GM18508 (cell line): ENCODE measurements around the gene KIF23.
"Not testable (repeated sequence)": the region's sequence is repeated elsewhere in the genome, so short reads cannot be mapped to it uniquely, and the experiment has no call there.

Source experiments
- ATAC-seq: cut with Tn5 transposase; IDR thresholded peaks from one replicate; pipeline ENCODE4 v1.9.1; 2021; ENCODE audit warnings: moderate number of reproducible peaks; ENCODE audit not compliant: insufficient read depth, unreplicated experiment

KIF23 gene

DNA sequence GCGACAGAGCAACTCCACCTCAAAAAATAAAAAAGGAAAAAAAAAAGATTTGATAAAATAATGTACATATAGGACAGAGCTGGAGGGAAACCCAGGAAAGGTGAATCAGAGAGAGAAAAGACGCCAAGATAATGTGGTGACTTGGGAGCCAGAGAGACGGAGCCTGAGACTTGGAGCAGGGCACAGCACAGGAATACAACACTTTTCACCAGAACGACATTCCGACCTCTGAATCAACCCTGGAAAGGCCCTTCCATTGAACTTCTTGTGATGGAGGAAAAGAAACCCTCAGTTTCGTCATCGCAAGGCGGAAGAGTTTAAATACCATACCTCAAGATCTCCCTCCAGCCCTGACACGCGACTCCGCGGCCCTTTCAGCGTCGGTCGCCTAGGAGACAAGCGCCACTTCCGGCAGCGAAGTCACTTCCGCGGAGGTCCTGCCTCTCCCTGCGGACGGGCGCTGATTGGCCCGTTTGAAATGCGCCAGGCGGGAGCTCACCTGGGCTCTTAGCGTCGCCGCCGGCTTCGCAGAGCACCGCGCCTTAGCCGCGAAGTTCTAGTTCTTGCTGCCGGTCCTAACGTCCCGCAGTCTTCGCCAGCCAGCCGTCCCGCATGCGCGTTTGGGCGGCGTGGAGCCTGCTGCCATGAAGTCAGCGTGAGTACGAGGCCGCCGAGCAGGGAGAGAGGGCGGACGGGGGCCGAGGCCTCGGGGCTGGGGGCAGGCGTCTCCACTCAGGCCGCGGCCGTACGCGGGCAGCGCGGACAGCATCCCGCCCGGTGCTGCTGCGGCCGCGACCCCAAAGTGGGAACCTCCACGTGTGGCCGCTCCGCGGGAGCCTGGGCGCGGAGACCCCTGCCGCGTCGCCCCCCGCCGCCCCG lies at the start of gene KIF23:
Gene KIF23, plus strand, starts transcription at position 528 of the 879 bp plus-strand sequence. Its CDS starts 117 bp downstream, at position 645.
- ATAC-seq: peak; percentile 47

DNA sequence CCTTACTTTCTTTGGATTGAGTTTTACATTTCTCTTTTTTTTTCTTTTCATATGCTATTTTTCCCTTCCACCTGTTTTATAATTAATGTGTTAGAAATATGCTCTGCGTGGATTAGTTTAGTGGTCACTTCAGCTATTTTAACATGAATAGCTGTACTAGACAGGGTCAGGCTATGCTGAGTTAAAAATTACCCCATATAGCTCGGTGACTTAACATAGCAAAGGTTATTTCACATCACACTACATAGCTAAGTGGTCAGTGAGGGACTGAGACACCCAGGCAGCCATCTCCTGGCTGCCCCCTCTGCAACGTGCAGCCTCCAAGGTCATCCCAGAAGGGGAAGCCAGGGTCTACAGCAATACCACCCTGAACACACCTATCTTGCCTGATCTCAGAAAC lies 46.9 kb upstream of the KIF23 start:
- no peak for ATAC-seq

DNA sequence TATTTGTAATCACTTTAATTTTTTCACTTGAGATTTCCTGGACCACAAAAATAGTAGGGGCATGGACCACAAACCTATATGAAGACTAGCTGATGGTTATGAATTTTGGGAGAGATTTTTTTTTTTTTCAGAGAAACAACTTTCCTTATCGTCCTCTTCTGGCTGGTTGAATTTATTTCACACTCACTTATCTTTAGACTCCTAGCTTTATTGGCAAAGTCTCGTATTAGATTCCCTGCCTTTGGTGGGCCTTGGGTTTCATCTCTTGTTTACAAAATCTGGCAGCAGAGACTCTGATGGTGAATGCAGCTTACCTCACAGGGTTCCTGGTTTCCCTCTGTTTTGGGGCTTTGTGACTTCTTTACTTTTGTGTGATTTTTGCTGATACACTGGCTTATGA lies 44.5 kb upstream of the KIF23 start:
- ATAC-seq: no peak

DNA sequence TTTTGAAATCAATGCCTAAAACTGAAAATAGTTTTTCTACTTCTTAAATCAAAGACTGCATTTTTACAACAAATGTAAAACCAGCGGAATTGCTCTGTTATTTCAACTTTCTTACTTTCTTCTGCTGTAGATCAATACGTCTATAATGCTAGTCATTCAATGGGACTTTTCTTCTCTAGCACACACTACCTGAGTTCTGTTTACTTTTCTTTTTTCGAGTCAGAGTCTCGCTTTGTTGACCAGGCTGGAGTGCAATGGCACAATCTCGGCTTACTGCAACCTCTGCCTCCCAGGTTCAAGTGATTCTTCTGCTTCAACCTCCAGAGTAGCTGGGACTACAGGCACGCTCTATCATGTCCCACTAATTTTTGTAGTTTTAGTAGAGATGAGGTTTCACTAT lies 40.7 kb upstream of the KIF23 start:
- ATAC-seq: no peak

DNA sequence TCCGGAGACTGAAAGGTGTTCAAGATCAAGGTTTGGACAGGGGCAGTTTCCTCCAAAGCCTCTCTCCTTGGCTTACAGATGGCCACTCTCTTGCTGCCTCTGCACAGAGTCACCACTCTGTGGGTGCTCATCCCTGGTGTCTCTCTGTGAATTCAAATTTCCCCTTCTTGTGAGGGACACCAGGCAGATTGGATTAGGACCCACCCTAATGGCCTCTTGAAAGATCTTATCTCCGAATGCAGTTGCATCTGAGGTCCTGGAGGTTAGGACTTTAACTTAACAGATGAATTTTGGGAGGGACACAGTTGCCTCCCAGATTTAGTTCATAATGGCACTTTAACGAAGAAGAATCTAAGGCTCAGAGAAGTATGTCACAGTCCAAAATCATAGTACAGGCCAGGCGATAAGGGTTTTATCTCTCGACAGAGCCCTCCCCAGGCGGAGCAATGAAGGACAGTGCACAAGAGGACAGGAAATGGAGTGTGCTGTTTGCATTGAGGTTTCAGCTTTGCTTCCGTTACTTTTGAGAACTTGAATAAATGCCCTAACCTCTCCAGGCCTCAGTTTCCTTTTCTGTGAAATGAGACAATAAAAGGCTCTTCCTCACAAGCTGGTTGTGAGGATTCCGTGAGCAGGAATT lies 38.9 kb upstream of the KIF23 start:
- ATAC-seq: no peak

DNA sequence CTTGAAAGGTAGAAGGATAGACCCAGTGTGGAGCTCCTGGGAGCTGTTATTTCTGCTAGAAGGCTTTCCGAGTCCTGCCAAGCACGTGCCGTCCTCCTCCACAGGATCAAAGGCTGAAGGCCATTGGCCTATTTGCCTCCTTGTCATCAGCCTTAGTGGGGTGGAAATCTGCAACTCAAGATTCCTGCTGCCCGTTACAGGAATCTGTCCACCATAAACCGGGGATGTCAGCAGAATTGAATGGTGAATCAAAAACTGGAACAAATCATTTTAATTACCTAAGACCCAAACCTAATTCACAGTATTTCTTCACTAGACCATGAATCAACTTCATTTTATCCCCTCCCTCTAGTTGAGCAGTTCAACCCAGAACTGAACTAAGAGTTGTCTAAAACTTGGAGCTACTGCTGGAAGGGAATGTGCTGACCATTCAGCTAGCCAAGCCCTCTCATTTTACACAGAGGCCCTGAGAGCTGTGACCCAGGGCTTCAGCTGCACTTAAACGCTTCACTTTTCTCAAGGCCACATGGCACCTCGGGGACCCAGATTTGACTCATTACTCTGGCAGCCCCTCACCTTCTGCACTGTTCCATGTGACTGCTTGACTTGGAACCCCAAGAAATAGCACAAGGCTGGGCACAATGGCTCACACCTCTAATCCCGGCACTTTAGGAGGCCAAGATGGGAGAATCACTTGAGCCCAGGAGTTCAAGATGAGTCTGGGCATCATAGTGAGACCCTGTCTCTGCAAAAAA lies 36.8 kb upstream of the KIF23 start:
- ATAC-seq: no peak

DNA sequence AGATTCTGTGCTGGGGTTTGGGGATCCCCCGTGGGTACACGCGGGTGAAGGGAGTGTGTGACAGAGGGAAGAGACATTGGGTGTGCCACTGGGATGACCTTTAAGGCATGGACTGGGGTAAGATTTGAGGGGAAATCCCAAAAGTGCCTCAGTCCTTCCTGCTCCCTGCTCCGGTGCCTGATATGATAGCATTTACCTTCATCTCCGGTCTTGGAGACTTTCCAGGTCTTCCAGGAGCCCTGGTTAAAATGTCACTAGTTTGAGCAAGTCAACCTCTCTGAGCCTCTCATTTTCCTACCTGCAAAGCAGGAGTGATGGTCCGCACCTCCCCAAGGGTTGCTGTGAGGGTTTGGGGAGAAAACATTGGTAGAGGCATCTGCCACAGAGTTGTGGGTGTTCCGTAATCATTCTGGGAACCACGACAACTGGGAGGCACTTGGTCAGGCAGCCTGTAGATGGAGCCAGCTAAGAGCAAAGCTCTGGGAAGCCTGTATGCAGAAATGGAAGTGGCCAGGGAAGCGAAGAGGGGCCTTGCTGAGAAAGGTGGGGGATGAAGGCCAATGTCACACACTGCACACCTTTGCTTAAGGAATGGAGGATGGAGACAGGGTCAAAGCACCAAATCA lies 33.9 kb upstream of the KIF23 start:
- no peak for ATAC-seq

DNA sequence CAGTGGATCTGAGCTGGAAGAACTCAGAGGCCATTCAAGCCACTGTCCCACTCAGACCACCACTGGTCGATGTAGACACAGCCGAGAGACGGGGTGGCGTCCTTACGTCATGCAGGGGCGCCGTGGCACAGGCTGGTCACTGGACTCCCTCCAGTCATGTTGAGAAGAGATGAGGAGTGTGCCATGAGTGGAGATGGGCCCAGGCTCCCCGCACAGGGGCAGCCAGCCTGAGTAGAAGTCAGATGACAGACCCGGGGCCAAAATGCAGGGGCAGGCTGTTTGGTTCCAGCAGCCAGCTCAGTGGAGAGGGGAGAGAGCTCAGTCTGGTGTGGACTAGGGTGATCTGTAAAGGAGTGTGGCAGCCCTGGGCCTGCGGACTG lies 33.4 kb upstream of the KIF23 start:
- ATAC-seq: no peak

DNA sequence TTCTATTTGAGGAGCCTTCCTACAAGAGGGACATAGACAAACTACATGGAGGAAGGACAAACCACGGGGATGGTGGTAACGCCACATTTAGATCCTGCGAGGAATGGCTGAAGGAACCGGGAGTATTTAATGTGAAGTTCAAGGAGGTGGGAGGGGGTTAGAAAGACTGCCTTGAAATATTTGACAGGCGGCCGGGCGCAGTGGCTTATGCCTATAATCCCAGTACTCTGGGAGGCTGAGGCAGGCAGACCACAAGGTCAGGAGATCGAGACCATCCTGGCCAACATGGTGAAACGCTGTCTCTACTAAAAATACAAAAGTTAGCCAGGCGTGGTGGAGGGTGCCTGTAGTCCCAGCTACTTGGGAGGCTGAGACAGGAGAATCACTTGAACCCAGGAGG lies 32.0 kb upstream of the KIF23 start:
- ATAC-seq: not testable (repeated sequence)

DNA sequence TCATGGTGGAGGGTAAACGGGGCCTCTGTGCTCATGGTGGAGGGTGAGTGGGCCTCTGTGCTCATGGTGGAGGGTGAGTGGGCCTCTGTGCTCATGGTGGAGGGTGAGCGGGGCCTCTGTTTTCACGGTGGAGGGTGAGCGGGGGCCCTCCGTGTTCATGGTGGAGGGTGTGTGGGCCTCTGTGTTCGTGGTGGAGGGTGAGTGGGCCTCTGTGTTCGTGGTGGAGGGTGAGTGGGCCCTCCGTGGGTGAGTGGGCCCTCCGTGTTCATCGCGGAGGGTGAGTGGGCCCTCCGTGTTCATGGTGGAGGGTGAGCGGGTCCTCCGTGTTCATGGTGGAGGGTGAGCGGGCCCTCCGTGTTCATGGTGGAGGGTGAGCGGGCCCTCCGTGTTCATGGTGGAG lies 30.1 kb upstream of the KIF23 start:
- ATAC-seq: not testable (repeated sequence)

DNA sequence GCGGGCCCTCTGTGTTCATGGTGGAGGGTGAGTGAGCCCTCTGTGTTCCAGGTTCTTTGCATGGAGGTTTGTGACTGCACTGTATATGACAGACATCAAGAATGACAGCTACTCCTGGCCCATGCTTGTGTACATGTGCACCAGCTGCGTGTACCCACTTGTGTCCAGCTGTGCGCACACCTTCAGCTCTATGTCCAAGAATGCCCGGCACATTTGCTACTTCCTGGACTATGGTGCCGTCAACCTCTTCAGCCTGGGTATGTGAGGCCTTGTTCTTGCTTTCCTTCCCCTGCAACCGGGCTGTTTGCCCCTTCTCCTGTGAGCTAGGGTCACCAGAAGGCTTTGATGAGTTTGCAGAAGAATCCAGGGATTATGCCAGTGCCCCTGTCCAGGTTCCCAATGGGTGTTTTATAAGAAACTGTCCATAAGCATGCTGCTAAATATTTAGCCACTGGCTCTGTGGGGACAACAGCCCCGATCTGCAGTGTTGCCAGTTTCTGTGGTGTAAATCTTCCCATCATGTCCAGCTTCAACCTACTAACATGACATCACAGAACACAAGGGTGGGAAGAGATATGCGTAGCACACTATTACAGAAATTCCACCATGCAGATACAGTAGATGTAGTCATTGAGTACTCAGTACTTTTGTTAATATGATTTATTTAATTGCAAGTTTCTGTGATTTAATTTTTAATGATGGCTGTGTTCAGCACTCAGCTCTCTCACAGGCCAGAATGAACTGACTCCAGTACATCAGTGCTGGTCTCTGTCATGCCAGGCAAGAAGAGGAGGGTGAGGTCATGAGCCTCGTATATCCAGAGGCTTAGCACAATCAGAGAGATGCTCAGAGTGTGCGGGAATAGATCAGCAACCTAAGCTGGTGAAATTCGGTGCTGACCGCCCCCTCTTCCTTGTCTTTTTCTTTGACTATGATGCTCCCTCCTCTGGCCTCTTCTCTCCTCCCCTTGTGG lies 29.2 kb upstream of the KIF23 start:
- ATAC-seq: no peak

DNA sequence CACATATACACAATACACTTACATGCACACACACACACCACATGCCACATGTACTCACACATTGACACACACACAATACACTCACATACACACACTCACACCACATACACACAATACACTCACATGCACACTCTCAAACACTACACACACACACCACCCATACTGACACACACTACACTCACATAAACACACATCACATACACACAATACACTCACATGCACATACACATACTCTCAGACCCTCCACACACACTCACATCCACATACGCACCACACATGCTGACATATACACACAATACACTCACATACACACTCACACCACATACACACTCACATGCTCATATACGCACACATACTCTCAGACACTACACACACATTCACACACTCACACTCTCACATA lies 28.3 kb upstream of the KIF23 start:
- ATAC-seq: no peak

DNA sequence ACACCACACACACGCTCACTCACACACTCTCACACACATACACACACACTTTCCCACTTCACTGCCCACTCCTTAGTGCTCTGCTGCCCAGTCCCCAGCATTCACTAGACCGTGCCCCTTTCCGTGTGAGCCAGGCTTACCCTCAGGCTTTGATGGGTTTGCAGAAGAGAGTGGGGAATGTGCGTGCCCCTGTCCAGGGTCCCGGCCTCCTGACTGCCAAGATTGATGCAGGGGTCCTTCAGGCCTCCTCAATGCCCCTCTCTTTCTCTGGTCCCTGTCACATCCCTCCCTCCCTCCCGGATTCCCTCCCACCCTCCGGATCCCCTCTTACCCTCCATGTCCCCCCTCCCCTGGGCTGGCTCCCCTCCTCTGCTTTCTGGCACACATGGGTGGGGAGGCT lies 27.9 kb upstream of the KIF23 start:
- ATAC-seq: no peak

DNA sequence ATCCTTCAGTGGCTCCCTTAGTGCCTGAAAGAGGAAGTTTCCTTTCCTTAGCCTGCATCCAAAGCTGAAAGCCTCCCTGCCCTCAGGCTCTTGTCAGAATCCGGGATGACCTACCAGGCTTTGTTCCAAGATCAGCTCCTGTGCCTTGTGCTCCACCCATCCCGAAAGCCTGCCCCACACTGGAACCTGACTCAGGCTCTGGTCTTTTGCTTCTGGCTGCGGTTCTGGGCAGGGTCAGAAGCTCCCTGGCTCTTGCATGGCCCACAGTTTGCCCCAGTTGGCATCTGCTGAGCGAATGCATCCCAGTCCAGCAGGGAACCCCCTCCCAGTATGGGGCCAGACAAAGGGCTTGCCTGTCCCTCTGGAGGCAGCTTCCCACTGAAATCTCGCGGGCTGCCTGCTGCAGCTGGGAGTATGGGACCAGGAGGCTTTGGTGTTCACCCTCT lies 25.9 kb upstream of the KIF23 start:
- ATAC-seq: no peak

DNA sequence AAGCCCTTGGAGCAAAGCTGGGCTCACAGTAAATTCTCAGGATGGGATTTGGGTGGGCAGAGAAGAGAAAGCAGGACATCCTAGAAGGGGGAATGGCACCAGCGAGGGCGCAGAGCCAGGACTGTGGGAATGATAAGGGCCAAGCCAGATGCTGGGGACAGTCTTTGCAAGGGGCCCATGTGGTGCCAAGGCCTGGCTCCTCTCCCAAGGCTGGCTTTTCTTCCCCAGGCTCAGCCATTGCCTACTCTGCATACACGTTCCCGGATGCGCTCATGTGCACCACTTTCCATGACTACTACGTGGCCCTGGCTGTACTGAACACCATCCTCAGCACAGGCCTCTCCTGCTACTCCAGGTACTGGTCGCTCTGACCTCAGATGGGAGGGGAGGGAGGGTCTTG lies 24.7 kb upstream of the KIF23 start:
- ATAC-seq: no peak

DNA sequence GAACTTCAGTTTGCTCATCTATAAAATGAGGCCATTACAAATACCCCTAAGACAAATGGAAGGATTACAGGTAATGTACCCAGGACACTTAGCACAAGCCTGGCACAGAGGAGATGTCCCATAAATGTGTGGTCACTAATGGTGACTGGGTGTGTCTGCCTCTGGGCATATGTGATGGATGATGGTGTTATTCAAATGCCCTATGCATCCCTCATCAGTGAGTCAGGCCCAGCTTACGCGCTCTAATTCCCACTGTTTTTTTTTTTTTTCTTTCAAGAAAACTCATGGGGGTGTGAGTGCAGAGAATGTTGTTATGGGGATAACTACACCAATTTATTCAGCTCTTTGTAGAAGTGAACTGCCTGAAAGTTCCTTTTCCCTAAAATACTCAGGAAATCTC lies 23.6 kb upstream of the KIF23 start:
- ATAC-seq: no peak

DNA sequence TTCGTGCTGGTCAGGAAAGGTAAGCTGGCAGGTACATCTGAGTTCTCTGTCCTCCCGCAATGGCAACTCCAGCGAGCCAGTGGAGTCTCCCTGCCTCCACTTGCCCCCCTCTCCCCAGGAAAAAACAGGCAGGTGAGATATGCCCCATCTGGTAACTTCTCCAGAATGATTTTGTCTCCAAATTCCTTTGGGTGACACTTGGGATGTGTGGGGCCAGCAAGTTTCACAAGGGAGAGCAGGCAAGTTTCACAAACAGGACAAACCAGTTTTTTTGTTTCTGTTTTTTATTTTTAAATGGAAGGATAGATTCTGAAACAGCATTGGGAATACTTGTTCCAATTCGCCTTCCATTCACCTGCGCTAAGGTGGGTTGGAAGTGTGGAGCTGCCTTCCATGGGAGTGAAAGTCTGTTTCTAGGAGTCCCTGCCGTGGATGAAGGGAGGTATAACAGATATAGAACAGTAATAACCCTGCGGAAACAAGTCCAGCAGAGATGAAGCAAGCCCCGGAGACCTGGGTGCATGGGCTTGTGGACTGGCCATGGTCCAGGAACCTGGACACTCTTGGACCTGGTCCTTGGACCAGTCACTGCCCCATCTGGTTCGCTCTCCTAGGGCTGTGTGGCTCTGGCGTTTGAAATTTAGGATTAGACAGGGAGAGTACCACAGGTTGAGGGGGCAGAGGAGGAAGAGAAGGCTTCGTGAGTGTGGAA lies 22.9 kb upstream of the KIF23 start:
- no peak for ATAC-seq

DNA sequence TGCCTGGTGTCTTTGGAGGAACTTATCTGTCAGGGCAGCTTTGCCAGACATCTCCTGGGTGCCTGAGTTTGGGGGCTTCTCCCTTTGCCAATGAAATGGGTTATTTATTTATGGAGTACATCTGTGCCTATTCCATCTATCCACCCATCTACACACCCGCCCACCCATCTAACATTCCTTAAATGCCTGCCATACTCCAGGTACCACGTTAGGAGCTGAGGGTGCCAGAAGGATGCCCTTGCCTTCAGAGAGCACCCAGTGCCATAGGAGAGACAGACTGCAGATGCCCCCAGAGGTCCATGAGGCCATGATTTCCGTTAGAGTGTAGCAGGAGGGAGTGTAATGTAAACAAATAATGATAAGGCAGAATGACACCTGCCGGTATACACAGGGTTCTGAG lies 21.8 kb upstream of the KIF23 start:
- ATAC-seq: no peak
